DMS114 treated with DMSO at 0.1 percent for 48 hours (cell line): ENCODE results near the gene PDE11A.
"Not testable (repeated sequence)": the region's sequence is repeated elsewhere in the genome, so short reads cannot be mapped to it uniquely, and the experiment has no call there.

Source experiments
- DNase-seq: peaks from one replicate; lab custom pipeline; 2025; ENCODE audit not compliant: unreplicated experiment; lab: John Stamatoyannopoulos, UW

The PDE11A gene

GRCh38 chr2:178072383-178073301 is at the start of gene PDE11A:
Gene PDE11A, minus strand, starts transcription at chr2:178072777. Its CDS starts 340 bp downstream, at chr2:178072437.
- no peak for DNase-seq

GRCh38 chr2:178119179-178119922 is 46.8 kb upstream of the PDE11A start:
- DNase-seq = no peak

DNA sequence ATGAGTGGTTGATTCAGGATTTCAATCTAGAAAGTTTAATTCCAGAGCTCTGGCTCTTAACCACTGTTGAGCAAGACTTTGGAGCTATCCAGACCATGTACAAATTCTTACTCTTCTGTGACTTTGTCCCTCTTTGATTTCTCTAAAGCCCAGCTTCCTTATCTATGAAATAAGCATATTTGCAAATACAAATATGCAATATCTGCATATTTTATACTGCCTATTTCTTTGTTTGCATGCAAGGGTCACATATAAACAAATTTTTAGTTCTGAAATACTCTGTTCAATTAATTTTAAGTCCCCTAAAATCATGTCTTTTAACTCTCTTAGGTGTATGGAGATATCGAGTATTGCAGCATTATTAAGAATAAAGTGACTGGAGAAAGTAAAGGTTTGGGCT is 45.1 kb upstream of the PDE11A start:
- DNase-seq = no peak

DNA sequence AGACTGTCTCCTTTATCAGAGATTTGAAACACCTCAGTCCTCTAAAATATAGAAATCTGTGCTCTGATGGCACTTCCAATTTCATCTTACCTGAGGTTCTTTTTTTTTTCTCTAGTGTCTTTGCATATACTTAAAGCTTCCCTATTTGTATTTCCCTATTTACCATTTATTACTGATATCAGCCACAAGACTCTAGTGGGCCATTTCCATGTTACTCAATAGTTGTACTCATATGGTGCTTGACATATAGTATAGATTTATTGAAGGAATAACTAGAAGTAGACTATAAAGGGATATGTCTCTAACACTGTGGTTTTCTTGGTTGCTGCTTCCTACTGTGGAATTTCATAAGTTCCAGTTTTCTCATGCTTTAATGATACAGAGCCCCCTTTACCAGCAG is 42.7 kb upstream of the PDE11A start:
- no peak for DNase-seq

DNA sequence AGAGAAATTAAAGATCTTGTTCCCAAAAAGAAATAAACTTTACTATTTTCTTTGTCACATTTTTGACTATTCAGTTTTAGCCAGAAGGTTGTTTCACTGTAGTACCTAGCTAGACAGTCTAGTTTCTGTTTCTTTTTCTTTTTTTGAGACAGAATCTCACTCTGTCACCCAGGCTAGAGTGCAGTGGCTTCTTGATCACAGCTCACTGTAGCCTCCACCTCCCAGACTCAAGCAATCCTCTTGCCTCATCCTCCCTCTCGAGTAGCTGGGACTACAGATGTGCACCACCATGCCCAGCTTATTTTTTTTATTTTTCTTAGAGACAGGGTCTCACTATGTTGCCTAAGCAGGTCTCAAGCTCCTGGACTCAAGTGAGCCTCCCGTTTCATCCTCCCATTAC is 41.9 kb upstream of the PDE11A start:
- DNase-seq = no peak

DNA sequence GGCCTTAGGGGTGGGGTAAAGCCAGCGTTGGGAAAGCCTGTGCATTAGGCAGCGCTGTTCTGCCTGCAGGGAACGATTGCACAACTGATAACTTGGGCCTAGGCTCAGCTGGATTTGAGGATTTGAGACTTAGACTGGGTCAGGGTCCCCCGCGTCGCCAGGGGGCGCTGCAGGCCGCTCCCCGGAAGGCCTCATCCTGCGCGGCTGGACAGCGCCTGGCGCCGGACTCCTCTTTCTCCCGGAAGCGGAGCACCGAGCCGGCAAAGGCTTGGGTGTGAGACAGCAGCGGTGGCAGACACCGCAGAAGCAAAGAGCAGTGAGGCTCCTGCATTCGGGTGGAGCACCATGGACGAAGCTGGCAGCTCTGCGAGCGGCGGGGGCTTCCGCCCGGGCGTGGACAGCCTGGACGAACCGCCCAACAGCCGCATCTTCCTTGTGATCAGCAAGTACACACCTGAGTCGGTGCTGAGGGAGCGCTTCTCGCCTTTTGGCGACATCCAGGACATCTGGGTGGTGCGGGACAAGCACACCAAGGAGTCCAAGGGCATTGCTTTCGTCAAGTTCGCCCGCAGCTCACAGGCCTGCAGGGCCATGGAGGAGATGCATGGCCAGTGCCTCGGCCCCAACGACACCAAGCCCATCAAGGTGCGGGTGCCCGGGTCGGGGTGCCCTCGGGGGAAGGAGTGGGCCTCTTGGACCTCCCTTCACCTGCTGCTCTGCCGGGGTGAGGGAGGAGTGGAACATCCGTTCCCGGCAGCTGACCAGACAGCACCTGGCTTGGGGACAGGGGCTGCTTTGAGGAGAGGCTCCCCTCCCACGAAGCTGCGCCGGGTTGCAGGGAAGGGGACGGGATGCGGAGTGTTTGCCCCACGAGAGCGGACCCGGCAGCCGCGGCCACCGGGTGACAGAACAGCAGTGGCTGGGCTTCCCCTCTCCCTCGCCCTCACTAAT is 39.9 kb upstream of the PDE11A start, which contains the start of gene RBM45:
Gene RBM45, plus strand, starts transcription at position 236 of the 951 bp plus-strand sequence. Its CDS starts 110 bp downstream, at position 346.
- peak; percentile 66 for DNase-seq

GRCh38 chr2:178111743-178112142 is 39.2 kb upstream of the PDE11A start:
- no peak for DNase-seq

DNA sequence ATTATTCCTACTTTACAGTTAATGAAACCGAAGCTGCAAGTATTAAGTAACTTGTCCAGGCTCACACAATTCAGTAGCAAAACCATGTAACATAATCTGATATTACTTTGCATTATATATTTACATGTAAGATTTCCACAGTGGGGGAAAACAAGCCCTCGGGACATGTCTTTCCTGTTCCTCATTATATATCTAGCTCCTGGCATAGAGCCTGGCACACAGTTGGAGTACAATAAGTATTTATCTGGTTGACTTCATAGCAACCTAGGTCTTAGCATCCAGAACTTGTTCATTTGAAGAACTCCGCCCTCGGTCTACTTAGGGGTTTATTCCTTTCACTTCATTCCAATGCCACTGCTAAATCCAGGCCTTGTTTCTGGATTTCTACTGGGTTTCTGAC is 38.1 kb upstream of the PDE11A start:
- DNase-seq = no peak

DNA sequence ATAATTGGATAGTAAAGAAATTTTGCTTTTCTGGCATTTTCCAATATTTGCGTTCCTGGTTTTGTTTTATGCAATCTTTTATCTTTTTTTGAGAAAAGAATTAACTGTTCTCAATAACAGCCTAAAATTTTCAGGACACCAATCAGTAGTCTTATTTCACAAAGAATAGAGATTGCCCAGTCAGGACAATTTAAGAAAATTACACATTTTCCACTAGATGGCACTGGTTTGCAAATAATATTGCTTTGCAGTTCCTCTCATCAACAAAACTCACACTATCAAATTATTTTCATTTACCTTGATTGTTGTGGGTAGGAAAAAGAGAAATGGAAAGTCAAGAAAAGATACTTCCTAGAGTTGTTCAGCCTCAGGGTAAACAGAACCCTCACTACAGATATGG is 37.2 kb upstream of the PDE11A start:
- peak; percentile 19 for DNase-seq

- DNase-seq = no peak
Observed at GRCh38 chr2:178108176-178108575, 35.6 kb upstream of the PDE11A start.

DNA sequence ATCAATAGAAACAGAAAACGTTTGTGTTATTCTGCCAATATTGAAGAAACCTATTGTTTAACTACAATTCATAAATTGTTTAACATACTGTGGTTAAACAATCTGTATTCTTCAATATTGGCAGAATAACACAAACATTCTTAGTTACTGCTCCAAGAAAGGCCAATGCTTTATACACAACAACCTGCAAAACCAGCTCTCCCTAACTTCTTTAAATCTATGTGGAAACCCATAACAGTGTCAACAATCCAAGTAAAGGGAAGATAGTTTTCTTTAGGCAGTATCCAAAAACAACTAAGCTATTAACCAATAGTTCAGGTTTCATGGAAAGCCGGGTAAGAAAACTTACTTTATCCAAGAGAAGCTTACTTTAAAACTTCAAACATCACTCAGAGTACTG is 33.5 kb upstream of the PDE11A start:
- no peak for DNase-seq

- no peak for DNase-seq
Observed at GRCh38 chr2:178105566-178105965, 33.0 kb upstream of the PDE11A start.

- DNase-seq = no peak
Observed at GRCh38 chr2:178101321-178102079, 28.9 kb upstream of the PDE11A start.

DNA sequence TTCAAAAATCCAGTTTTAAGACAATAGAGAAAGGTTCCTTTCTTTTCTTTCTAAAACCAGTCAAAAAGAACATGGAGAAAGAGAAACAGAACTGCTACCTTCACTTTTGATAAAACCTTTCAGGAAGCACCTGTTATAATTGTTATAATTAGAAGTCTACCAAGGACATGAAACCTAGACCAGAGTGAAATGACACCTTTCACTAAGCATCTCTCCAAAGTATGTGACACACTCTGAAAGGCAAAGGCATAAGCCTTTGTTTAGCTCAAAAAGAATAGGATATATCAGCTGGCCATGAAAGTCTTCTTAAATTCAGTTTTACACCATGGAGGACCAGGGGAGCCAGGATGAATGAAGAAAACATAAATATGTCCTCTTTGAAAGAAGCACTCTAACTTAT is 20.9 kb upstream of the PDE11A start:
- no peak for DNase-seq

- no peak for DNase-seq
Observed at GRCh38 chr2:178088774-178089270, 16.2 kb upstream of the PDE11A start.

DNA sequence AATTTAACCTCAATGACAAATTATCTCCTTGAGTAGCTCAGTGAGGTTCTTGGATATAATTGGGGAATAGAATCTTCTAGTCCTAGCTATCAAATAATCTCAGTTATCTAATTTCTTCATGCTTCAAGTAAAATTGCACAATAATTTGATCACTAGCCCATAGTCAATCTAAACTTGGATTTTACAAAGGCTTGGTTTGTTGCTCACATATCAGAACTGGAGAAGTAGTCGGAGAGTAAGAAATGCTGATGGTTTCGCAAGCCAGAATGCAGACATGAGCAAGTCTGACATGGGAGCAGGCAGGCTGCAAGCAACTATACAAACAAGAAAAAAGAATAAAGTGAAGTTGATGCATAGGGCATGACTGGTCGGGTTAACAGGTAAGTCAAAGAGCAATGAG is 11.7 kb upstream of the PDE11A start:
- no peak for DNase-seq

- no peak for DNase-seq
Observed at GRCh38 chr2:178082408-178083045, 9.9 kb upstream of the PDE11A start.

DNA sequence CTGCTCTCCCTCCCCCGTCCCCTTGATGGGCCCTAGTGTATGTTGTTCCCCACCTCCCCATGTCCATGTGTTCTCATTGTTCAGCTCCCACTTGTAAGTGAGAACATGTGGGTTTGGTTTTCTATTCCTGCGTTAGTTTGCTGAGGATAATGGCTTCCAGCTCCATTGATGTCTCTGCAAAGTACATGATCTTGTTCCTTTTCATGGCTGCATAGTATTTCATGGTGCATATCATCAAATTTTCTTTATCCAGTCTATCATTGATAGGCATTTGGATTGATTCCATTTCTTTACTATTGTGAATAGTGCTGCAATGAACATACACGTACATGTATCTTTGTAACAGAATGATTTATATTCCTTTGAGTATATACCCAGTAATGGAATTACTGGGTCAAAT is 6.7 kb upstream of the PDE11A start:
- not testable (repeated sequence) for DNase-seq

DNA sequence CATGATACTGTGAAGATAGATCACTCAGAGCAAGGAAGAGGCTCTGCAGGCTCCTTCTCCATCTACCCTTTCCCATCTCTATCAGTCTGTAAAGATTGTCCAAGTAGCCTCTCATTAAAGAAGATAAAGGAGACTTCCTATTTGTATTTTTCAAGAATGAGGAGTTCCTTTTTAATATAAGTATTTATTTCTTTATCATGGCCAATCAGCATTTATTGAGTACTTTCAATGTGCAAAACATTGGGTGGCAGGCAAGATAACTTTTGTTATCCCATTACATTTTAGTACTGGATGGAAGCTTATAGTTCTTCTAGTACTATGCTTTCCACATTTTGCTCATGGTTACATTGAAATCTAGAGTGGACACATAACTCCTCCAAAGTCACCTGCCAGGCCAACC is 3.6 kb upstream of the PDE11A start:
- no peak for DNase-seq

GRCh38 chr2:178075006-178075326 is 2.4 kb upstream of the PDE11A start:
- no peak for DNase-seq
